HEK293T (cell line): ENCODE measurements around the gene CEP97.

Experiments used
- CTCF ChIA-PET: fragments of 350-600 bp; formaldehyde crosslinking; extraction: SDS; loops from one replicate; lab custom pipeline; 2021; ENCODE audit warnings: antibody characterized with exemption, inconsistent platforms; lab: Yijun Ruan, JAX
- POLR2A ChIA-PET: fragments of 350-600 bp; formaldehyde crosslinking; extraction: SDS; loops from one replicate; lab custom pipeline; 2020; ENCODE audit warnings: antibody characterized with exemption, inconsistent platforms; lab: Yijun Ruan, JAX
- DNase-seq: peaks from one replicate; pipeline ENCODE4 v3.0.0; 2012; ENCODE audit warnings: mixed read lengths; ENCODE audit errors: extremely low spot score
- ARNT ChIP-seq: fragments of 450-650 bp; IDR thresholded peaks from 2 replicates; pipeline ENCODE4 v1.6.1; 2017; ENCODE audit warnings: mild to moderate bottlenecking
- BHLHE40 ChIP-seq: fragments of 450-650 bp; IDR thresholded peaks from 2 replicates; pipeline ENCODE4 v1.6.1; 2016; ENCODE audit warnings: mild to moderate bottlenecking, moderate library complexity, borderline replicate concordance
- CTBP1 ChIP-seq: fragments of 450-650 bp; IDR thresholded peaks from 2 replicates; pipeline ENCODE4 v1.6.1; 2016; ENCODE audit warnings: borderline replicate concordance
- ELF4 ChIP-seq: fragments of 450-650 bp; IDR thresholded peaks from 2 replicates; pipeline ENCODE4 v1.6.1; 2017; ENCODE audit warnings: antibody characterized with exemption
- FOXA1 ChIP-seq: fragments of 450-650 bp; IDR thresholded peaks from 2 replicates; pipeline ENCODE4 v1.6.1; 2016; ENCODE audit warnings: mild to moderate bottlenecking
- FOXK2 ChIP-seq: fragments of 450-650 bp; IDR thresholded peaks from 2 replicates; pipeline ENCODE4 v1.6.1; 2016; ENCODE audit warnings: mild to moderate bottlenecking
- FOXM1 ChIP-seq: fragments of 450-650 bp; IDR thresholded peaks from 2 replicates; pipeline ENCODE4 v1.6.1; 2017; ENCODE audit warnings: mild to moderate bottlenecking, borderline replicate concordance
- HDGF ChIP-seq: fragments of 450-650 bp; IDR thresholded peaks from 2 replicates; pipeline ENCODE4 v1.6.1; 2017; ENCODE audit warnings: antibody characterized with exemption, borderline replicate concordance
- L3MBTL2 ChIP-seq: fragments of 450-650 bp; conservative IDR thresholded peaks from 2 replicates; pipeline ENCODE4 v1.6.1; 2016; ENCODE audit warnings: mild to moderate bottlenecking
- LEF1 ChIP-seq: fragments of 450-650 bp; IDR thresholded peaks from 2 replicates; pipeline ENCODE4 v1.6.1; 2017; ENCODE audit warnings: mild to moderate bottlenecking, borderline replicate concordance
- NFRKB ChIP-seq: fragments of 450-650 bp; IDR thresholded peaks from 2 replicates; pipeline ENCODE4 v1.6.1; 2016; ENCODE audit warnings: mild to moderate bottlenecking, moderate library complexity
- SP1 ChIP-seq: fragments of 450-650 bp; IDR thresholded peaks from 2 replicates; pipeline ENCODE4 v1.6.1; 2017
- SUZ12 ChIP-seq: fragments of 450-650 bp; IDR thresholded peaks from 2 replicates; pipeline ENCODE4 v1.6.1; 2016; ENCODE audit warnings: mild to moderate bottlenecking
- TARDBP ChIP-seq: fragments of 450-650 bp; IDR thresholded peaks from 2 replicates; pipeline ENCODE4 v1.6.1; 2016
- ZNF384 ChIP-seq: fragments of 450-650 bp; IDR thresholded peaks from 2 replicates; pipeline ENCODE4 v1.6.1; 2016
- TF ChIP-seq, protein P1 (sequence below): fragments of 450-650 bp; IDR thresholded peaks from 2 replicates; pipeline ENCODE4 v1.6.1; 2016

The CEP97 gene

GRCh38 chr3:101802179-101802578, 77.8 kb downstream of the CEP97 start:
- TF ChIP-seq ARNT (no peak), TARDBP (no peak), ZNF384 (no peak), FOXK2 (no peak), CTBP1 (no peak), LEF1 (no peak), HDGF (no peak), ELF4 (no peak), FOXA1 (no peak)
- TF ChIP-seq, protein P1, sequence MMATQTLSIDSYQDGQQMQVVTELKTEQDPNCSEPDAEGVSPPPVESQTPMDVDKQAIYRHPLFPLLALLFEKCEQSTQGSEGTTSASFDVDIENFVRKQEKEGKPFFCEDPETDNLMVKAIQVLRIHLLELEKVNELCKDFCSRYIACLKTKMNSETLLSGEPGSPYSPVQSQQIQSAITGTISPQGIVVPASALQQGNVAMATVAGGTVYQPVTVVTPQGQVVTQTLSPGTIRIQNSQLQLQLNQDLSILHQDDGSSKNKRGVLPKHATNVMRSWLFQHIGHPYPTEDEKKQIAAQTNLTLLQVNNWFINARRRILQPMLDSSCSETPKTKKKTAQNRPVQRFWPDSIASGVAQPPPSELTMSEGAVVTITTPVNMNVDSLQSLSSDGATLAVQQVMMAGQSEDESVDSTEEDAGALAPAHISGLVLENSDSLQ: no peak
- ChIA-PET POLR2A (no interaction called here), CTCF (interaction anchor here (0.6 to 2.0 kb wide), 9 partner anchors 10 to 1255 kb away, joined by 3 to 9 read pairs (median 3); no protein-coding TSS in a partner anchor)
- DNase-seq: no peak

- peak; percentile 53 for DNase-seq
- ChIA-PET POLR2A (no interaction called here), CTCF (interaction anchor here (0.5 to 2.0 kb wide), 14 partner anchors 9 to 897 kb away, joined by 3 to 9 read pairs (median 3); partner anchors contain the start of gene CEP97)
- TF ChIP-seq ARNT (no peak), FOXK2 (no peak), TARDBP (no peak), SUZ12 (no peak), LEF1 (no peak), SP1 (no peak), FOXA1 (no peak), L3MBTL2 (no peak), HDGF (no peak), ZNF384 (no peak), BHLHE40 (no peak), ELF4 (no peak), FOXM1 (no peak), NFRKB (no peak), CTBP1 (no peak)
- TF ChIP-seq, protein P1: no peak
These were observed 78.9 kb downstream of the CEP97 start for GRCh38 chr3:101803173-101803782.

GRCh38 chr3:101803939-101804338, 79.5 kb downstream of the CEP97 start:
- ChIA-PET POLR2A (no interaction called here), CTCF (interaction anchor here (0.6 to 1.0 kb wide), 2 partner anchors 21 to 367 kb away, joined by 3 read pairs; no protein-coding TSS in a partner anchor)
- no peak for DNase-seq
- TF ChIP-seq ZNF384 (no peak), BHLHE40 (no peak), SUZ12 (no peak), LEF1 (no peak), TARDBP (no peak), FOXK2 (no peak), FOXM1 (no peak), L3MBTL2 (no peak), FOXA1 (no peak), HDGF (no peak), ARNT (no peak)
- TF ChIP-seq, protein P1: no peak

- DNase-seq: no peak
- POLR2A ChIA-PET: no interaction called here
- no peak for TF ChIP-seq BHLHE40
- TF ChIP-seq L3MBTL2: no peak
- no peak for TF ChIP-seq NFRKB
- TF ChIP-seq ARNT: no peak
- no peak for TF ChIP-seq FOXM1
- TF ChIP-seq, protein P1: no peak
- TF ChIP-seq SP1: no peak
- TF ChIP-seq FOXA1: no peak
- no peak for TF ChIP-seq ELF4
- no peak for TF ChIP-seq LEF1
- TF ChIP-seq SUZ12: no peak
- CTCF ChIA-PET: interaction anchor here (0.6 to 2.0 kb wide), 3 partner anchors 374 to 730 kb away, joined by 3 to 4 read pairs (median 4); no protein-coding TSS in a partner anchor
These were observed 82.1 kb downstream of the CEP97 start for GRCh38 chr3:101806491-101806890.

GRCh38 chr3:101807888-101808287, 83.5 kb downstream of the CEP97 start:
- TF ChIP-seq SP1 (no peak), HDGF (no peak), ZNF384 (no peak), ELF4 (no peak), LEF1 (no peak), NFRKB (no peak)
- TF ChIP-seq, protein P1: no peak
- POLR2A ChIA-PET: interaction anchor here (1.2 kb wide), 1 partner anchor 418 kb away, joined by 3 read pairs; no protein-coding TSS in a partner anchor
- CTCF ChIA-PET: interaction anchor here (0.6 to 2.0 kb wide), 3 partner anchors 417 to 719 kb away, joined by 3 to 4 read pairs (median 4); no protein-coding TSS in a partner anchor
- DNase-seq: no peak
